Measurements from ENCODE around the gene SNRNP40.

- TF ChIP-seq, protein P1, sequence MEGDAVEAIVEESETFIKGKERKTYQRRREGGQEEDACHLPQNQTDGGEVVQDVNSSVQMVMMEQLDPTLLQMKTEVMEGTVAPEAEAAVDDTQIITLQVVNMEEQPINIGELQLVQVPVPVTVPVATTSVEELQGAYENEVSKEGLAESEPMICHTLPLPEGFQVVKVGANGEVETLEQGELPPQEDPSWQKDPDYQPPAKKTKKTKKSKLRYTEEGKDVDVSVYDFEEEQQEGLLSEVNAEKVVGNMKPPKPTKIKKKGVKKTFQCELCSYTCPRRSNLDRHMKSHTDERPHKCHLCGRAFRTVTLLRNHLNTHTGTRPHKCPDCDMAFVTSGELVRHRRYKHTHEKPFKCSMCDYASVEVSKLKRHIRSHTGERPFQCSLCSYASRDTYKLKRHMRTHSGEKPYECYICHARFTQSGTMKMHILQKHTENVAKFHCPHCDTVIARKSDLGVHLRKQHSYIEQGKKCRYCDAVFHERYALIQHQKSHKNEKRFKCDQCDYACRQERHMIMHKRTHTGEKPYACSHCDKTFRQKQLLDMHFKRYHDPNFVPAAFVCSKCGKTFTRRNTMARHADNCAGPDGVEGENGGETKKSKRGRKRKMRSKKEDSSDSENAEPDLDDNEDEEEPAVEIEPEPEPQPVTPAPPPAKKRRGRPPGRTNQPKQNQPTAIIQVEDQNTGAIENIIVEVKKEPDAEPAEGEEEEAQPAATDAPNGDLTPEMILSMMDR (IDR thresholded peaks at IDR 0.05 in 2 of 3, conservative IDR thresholded peaks at IDR 0.05 in 1 of 3; ENCODE audit: control insufficient read depth in 2 of 3, extremely low read depth in 1 of 3, insufficient read depth in 1 of 3, low read depth in 3 of 3, low read length in 3 of 3) = peak; percentile 30 to 55 (median 39); a peak in 4 of 6 replicates
- TF ChIP-seq CEBPB (IDR thresholded peaks at IDR 0.05; ENCODE audit: borderline replicate concordance in 1 of 2, low read depth in 2 of 2, low read length in 2 of 2) = no peak
- TF ChIP-seq ZSCAN29 (IDR thresholded peaks at IDR 0.05) = no peak
Measured at GRCh38 chr1:31335007-31335406, 38.4 kb upstream of the SNRNP40 start.

Data from GM12878 (cell line).